Ishikawa (cell line): ENCODE measurements around the gene SLC38A10.

Experiments
- CEBPB ChIP-seq: IDR thresholded peaks from 2 replicates; pipeline ENCODE4 v1.6.1; 2012
- CREB1 ChIP-seq: IDR thresholded peaks from 2 replicates; pipeline ENCODE4 v1.6.1; 2012; ENCODE audit warnings: low read depth
- EGR1 ChIP-seq: IDR thresholded peaks from 2 replicates; pipeline ENCODE4 v1.6.1; 2012
- EP300 ChIP-seq: IDR thresholded peaks from 2 replicates; pipeline ENCODE4 v1.6.1; 2012; ENCODE audit warnings: borderline replicate concordance
- FOXM1 ChIP-seq: IDR thresholded peaks from 2 replicates; pipeline ENCODE4 v1.6.1; 2012; ENCODE audit warnings: low read depth, borderline replicate concordance
- MAX ChIP-seq: IDR thresholded peaks from 2 replicates; pipeline ENCODE4 v1.6.1; 2012
- NFIC ChIP-seq: IDR thresholded peaks from 2 replicates; pipeline ENCODE4 v1.6.1; 2012
- RAD21 ChIP-seq: IDR thresholded peaks from 2 replicates; pipeline ENCODE4 v1.6.1; 2012; ENCODE audit warnings: low read depth
- REST ChIP-seq: IDR thresholded peaks from 2 replicates; pipeline ENCODE4 v1.6.1; 2012; ENCODE audit warnings: low read depth, mild to moderate bottlenecking
- TAF1 ChIP-seq: IDR thresholded peaks from 2 replicates; pipeline ENCODE4 v1.6.1; 2012; ENCODE audit warnings: low read depth, mild to moderate bottlenecking
- TCF12 ChIP-seq: IDR thresholded peaks from 2 replicates; pipeline ENCODE4 v1.6.1; 2012; ENCODE audit warnings: low read depth
- TEAD4 ChIP-seq: IDR thresholded peaks from 2 replicates; pipeline ENCODE4 v1.6.1; 2012
- YY1 ChIP-seq: IDR thresholded peaks from 2 replicates; pipeline ENCODE4 v1.6.1; 2012; ENCODE audit warnings: low read depth
- ZBTB7A ChIP-seq: IDR thresholded peaks from 2 replicates; pipeline ENCODE4 v1.6.1; 2012; ENCODE audit warnings: low read depth
- TF ChIP-seq, protein P1 (sequence below): IDR thresholded peaks from 2 replicates; pipeline ENCODE4 v1.6.1; 2012

The SLC38A10 gene

DNA sequence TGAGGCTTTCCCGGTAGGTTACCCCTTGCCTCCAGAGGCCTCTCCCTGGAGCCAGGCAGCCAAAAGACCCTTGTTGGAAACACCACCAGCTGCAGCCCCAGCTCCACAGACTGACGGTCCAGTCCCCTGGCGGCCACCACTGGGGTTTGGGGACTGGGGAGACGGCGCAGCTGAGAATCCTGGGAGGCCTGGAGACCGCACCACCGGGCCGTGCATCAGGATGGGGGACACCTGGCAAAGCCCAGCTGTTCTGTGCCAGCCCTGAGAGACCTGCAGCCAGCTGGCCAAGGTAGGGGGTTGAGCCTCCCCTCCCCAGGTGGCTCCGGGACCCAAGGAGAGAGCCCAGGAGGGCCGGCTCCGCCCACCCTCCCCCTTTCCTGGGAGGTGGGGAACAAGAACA lies 8.3 kb upstream of the SLC38A10 start:
- no peak for TF ChIP-seq TAF1

GRCh38 chr17:81302861-81303333 lies 7.8 kb upstream of the SLC38A10 start:
- TF ChIP-seq YY1 (no peak), RAD21 (no peak)

GRCh38 chr17:81302324-81302723 lies 7.2 kb upstream of the SLC38A10 start:
- TF ChIP-seq TEAD4 (no peak), YY1 (no peak), FOXM1 (no peak), CEBPB (no peak), EGR1 (no peak), RAD21 (no peak), EP300 (no peak), MAX (no peak)

DNA sequence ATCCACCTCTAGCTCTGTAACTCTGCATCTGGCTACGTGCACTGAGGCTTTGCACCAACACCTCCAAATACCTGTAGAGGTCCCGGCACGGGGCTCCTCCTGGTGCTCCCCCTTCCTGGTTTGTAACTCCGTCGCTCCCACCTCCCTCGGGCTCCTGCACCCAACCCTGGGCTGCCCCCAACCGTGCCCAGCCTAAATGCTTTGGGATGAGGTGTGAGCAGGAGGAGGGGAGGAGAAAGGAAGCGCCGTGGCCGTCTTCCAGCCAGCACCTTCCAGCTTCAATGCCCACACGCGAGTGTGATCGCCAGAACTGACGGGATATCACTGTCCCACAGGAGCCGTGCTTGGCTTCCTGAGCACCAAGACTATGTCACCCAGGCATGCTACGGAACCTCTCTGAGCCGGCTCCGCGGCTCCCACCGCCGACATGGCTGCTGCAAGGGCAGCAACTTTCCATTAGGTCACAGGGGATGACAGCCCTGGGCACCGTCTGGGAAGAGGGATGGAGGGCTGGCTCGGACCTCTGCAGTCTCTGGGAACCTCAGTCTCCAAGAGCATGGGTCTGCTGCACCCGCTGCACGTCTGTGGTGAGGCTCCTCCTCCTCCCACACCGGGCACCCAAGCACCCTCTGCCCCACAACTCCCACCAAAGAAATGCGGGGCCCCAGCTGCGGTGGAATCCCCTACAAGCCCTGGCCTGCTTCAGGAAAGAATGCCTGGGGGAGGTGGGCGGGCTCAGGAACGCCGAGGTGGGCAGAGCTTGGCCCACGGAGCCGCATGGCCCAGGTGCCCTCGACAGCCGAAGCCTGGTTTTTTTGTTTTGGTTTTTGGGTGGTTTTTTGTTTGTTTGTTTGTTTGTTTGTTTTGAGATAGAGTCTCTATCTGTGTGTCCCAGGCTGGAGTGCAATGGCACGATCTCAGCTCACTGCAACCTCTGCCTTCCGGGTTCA lies 6.4 kb upstream of the SLC38A10 start:
- TF ChIP-seq ZBTB7A (no peak), TAF1 (no peak), EGR1 (no peak), YY1 (no peak), FOXM1 (no peak), RAD21 (no peak), EP300 (no peak), MAX (no peak), CEBPB (no peak), TCF12 (no peak), REST (no peak), CREB1 (no peak), TEAD4 (no peak), NFIC (no peak)
- TF ChIP-seq, protein P1, sequence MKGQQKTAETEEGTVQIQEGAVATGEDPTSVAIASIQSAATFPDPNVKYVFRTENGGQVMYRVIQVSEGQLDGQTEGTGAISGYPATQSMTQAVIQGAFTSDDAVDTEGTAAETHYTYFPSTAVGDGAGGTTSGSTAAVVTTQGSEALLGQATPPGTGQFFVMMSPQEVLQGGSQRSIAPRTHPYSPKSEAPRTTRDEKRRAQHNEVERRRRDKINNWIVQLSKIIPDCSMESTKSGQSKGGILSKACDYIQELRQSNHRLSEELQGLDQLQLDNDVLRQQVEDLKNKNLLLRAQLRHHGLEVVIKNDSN: no peak

DNA sequence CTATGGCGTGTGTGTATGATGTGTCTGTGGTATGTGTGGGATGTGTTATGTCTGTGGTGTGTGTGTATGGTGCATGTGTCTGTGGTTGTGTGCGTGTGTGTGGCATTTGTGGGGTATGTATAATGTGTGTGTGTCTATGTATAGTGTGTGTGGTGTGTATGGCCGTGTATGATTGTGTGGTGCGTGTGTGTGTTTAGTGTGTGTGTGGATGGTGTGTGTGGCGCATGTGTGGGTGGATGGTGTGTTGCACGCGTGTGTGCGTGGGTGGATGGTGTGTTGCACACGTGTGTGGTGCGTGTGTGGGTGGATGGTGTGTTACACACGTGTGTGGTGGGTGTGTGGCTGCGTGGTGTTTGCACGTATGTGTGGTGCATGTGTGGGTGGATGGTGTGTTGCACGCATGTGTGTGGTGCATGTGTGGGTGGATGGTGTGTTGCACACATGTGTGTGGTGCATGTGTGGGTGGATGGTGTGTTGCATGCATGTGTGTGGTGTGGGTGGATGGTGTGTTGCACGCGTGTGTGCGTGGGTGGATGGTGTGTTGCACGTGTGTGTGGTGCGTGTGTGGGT lies 5.6 kb upstream of the SLC38A10 start:
- TF ChIP-seq, protein P1: no peak
- no peak for TF ChIP-seq TEAD4

- no peak for TF ChIP-seq CEBPB
- TF ChIP-seq CREB1: no peak
- TF ChIP-seq TCF12: no peak
- no peak for TF ChIP-seq NFIC
- no peak for TF ChIP-seq TEAD4
- no peak for TF ChIP-seq ZBTB7A
- TF ChIP-seq YY1: no peak
- no peak for TF ChIP-seq FOXM1
- TF ChIP-seq, protein P1: no peak
- no peak for TF ChIP-seq REST
- no peak for TF ChIP-seq EP300
- TF ChIP-seq EGR1: no peak
- no peak for TF ChIP-seq RAD21
- TF ChIP-seq MAX: no peak
- TF ChIP-seq TAF1: no peak
Observed at GRCh38 chr17:81299846-81300585, 4.9 kb upstream of the SLC38A10 start.
